ENCODE data around the gene ANKS3.

- no peak for TF ChIP-seq CTCF (IDR thresholded peaks at IDR 0.05)
- no peak for TF ChIP-seq POLR2A (IDR thresholded peaks at IDR 0.05)
Observed at GRCh38 chr16:4651827-4652226, 82.2 kb downstream of the ANKS3 start.
